Fibroblast of skin of right quadriceps (primary cell): ENCODE results near the gene PPIE.

ENCODE experiments used
- DNase-seq: peaks from one replicate; pipeline ENCODE4 v3.0.0-alpha.2; 2013

Gene PPIE

GRCh38 chr1:39721664-39722063, 17.0 kb upstream of the PPIE start:
- no peak for DNase-seq

- DNase-seq, result no peak
These were observed 16.2 kb upstream of the PPIE start for GRCh38 chr1:39722495-39722894.

GRCh38 chr1:39726600-39726999, 12.1 kb upstream of the PPIE start:
- no peak for DNase-seq

- no peak for DNase-seq
These were observed 11.3 kb upstream of the PPIE start for GRCh38 chr1:39727221-39727931.

GRCh38 chr1:39727932-39728317, 10.8 kb upstream of the PPIE start:
- DNase-seq, result no peak

GRCh38 chr1:39729030-39729429, 9.7 kb upstream of the PPIE start:
- DNase-seq, result no peak

- DNase-seq, result no peak
These were observed 8.8 kb upstream of the PPIE start for GRCh38 chr1:39729842-39730241.

- no peak for DNase-seq
These were observed 6.0 kb upstream of the PPIE start for GRCh38 chr1:39732730-39733129.

- no peak for DNase-seq
These were observed 5.5 kb upstream of the PPIE start for GRCh38 chr1:39733161-39733560.

GRCh38 chr1:39735731-39736130, 3.0 kb upstream of the PPIE start:
- no peak for DNase-seq

GRCh38 chr1:39737546-39738169, 1.0 kb upstream of the PPIE start:
- peak; percentile 44 for DNase-seq

GRCh38 chr1:39745016-39745670, 6.5 kb downstream of the PPIE start:
- no peak for DNase-seq

- DNase-seq, result no peak
These were observed 12.9 kb downstream of the PPIE start for GRCh38 chr1:39751595-39751994.

GRCh38 chr1:39752703-39753102, 14.0 kb downstream of the PPIE start:
- no peak for DNase-seq

GRCh38 chr1:39753132-39754025, 14.7 kb downstream of the PPIE start:
- DNase-seq, result no peak

GRCh38 chr1:39754026-39754570, 15.4 kb downstream of the PPIE start:
- no peak for DNase-seq

- no peak for DNase-seq
These were observed 16.3 kb downstream of the PPIE start for GRCh38 chr1:39754906-39755504.

- no peak for DNase-seq
These were observed 17.4 kb downstream of the PPIE start for GRCh38 chr1:39755965-39756659.

GRCh38 chr1:39757501-39757900, 18.8 kb downstream of the PPIE start:
- no peak for DNase-seq

GRCh38 chr1:39758556-39759435, 20.1 kb downstream of the PPIE start:
- no peak for DNase-seq

GRCh38 chr1:39759436-39759726, 20.7 kb downstream of the PPIE start:
- DNase-seq, result no peak
